ENCODE data around the gene EZR.

EZR gene
- 716 to 941 reads per million in 2 donors for total RNA-seq

- peak; percentile 81 for DNase-seq
Measured at GRCh38 chr6:158819213-158819976, at the start of gene EZR. EZR (minus strand) TSS chr6:158819368; CDS start chr6:158818093, 1,275 bp downstream.

- DNase-seq: no peak
Measured at GRCh38 chr6:158868122-158868480, 48.9 kb upstream of the EZR start.

- no peak for DNase-seq
Measured at GRCh38 chr6:158867381-158868121, 48.4 kb upstream of the EZR start.

- DNase-seq: no peak
Measured at GRCh38 chr6:158865769-158866168, 46.6 kb upstream of the EZR start.

GRCh38 chr6:158863646-158864045, 44.5 kb upstream of the EZR start:
- no peak for DNase-seq

GRCh38 chr6:158861686-158862381, 42.7 kb upstream of the EZR start:
- no peak for DNase-seq

- no peak for DNase-seq
Measured at GRCh38 chr6:158860279-158860865, 41.2 kb upstream of the EZR start.

GRCh38 chr6:158856261-158856660, 37.1 kb upstream of the EZR start:
- DNase-seq: no peak

- no peak for DNase-seq
Measured at GRCh38 chr6:158854214-158855101, 35.3 kb upstream of the EZR start.

- DNase-seq: no peak
Measured at GRCh38 chr6:158853880-158854213, 34.7 kb upstream of the EZR start.

GRCh38 chr6:158853072-158853879, 34.1 kb upstream of the EZR start:
- peak; percentile 79 for DNase-seq

- no peak for DNase-seq
Measured at GRCh38 chr6:158852312-158853071, 33.3 kb upstream of the EZR start.

- DNase-seq: no peak
Measured at GRCh38 chr6:158850807-158851115, 31.6 kb upstream of the EZR start.

- DNase-seq: peak; percentile 38
Measured at GRCh38 chr6:158849899-158850806, 31.0 kb upstream of the EZR start.

- no peak for DNase-seq
Measured at GRCh38 chr6:158848490-158848895, 29.3 kb upstream of the EZR start.

GRCh38 chr6:158847786-158848185, 28.6 kb upstream of the EZR start:
- no peak for DNase-seq

- no peak for DNase-seq
Measured at GRCh38 chr6:158847012-158847529, 27.9 kb upstream of the EZR start.

GRCh38 chr6:158843751-158844683, 24.8 kb upstream of the EZR start:
- DNase-seq: no peak
